ENCODE results near the gene RAD23B. TPM values are rescaled to one million over a fixed set of nuclear protein-coding genes. Genes with fewer than 3 reads are reported as not detected.

Gene RAD23B
- total RNA-seq, 1 experiment from 2014 or later = 114 TPM

- intact Hi-C loops (cut with micrococcal nuclease; ENCODE audit: unreplicated experiment) (no loop called here), in situ Hi-C loops (cut with HindIII; ENCODE audit: low pct_unique_long_range_greater_than_20kb, low sequenced_read_pairs) (no loop called here)
- ATAC-seq (no peak), DNase-seq (ENCODE audit: low read depth, low spot score) (no peak)
- BruUV-seq (replicated peaks) = TSS peak; percentile 59
- Histone ChIP-seq H3K36me3 (ENCODE audit: control insufficient read depth, insufficient read depth, low read length) (peaks cover 5% of the 10 kb centered on the region), H3K4me1 (ENCODE audit: control insufficient read depth, insufficient read depth, low read length) (peaks cover 27% of the 10 kb centered on the region), H3K27ac (ENCODE audit: low read length) (peak overlapping the region; percentile 92), H3K4me3 (ENCODE audit: low read depth in 2 of 2, low read length in 2 of 2) (peak overlapping the region; percentile 85 to 90), H3K9me3 (ENCODE audit: control insufficient read depth, insufficient read depth, low read depth, low read length) (no peaks in the 10 kb centered on the region), H3K27me3 (ENCODE audit: control insufficient read depth, insufficient read depth, low read length) (no peaks in the 10 kb centered on the region)
- CTCF ChIA-PET = no interaction called here
- TF ChIP-seq, protein P1, sequence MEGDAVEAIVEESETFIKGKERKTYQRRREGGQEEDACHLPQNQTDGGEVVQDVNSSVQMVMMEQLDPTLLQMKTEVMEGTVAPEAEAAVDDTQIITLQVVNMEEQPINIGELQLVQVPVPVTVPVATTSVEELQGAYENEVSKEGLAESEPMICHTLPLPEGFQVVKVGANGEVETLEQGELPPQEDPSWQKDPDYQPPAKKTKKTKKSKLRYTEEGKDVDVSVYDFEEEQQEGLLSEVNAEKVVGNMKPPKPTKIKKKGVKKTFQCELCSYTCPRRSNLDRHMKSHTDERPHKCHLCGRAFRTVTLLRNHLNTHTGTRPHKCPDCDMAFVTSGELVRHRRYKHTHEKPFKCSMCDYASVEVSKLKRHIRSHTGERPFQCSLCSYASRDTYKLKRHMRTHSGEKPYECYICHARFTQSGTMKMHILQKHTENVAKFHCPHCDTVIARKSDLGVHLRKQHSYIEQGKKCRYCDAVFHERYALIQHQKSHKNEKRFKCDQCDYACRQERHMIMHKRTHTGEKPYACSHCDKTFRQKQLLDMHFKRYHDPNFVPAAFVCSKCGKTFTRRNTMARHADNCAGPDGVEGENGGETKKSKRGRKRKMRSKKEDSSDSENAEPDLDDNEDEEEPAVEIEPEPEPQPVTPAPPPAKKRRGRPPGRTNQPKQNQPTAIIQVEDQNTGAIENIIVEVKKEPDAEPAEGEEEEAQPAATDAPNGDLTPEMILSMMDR (IDR thresholded peaks at IDR 0.05) = no peak
- no peak for TF ChIP-seq SIN3A (IDR thresholded peaks at IDR 0.05; ENCODE audit: borderline replicate concordance, insufficient read depth, low read depth, low read length)
- no peak for TF ChIP-seq TCF7L2 (IDR thresholded peaks at IDR 0.05; ENCODE audit: low read depth, low read length)
- no peak for TF ChIP-seq POLR2AphosphoS5 (IDR thresholded peaks at IDR 0.05; ENCODE audit: low read depth, low read length)
- TF ChIP-seq, protein P2, sequence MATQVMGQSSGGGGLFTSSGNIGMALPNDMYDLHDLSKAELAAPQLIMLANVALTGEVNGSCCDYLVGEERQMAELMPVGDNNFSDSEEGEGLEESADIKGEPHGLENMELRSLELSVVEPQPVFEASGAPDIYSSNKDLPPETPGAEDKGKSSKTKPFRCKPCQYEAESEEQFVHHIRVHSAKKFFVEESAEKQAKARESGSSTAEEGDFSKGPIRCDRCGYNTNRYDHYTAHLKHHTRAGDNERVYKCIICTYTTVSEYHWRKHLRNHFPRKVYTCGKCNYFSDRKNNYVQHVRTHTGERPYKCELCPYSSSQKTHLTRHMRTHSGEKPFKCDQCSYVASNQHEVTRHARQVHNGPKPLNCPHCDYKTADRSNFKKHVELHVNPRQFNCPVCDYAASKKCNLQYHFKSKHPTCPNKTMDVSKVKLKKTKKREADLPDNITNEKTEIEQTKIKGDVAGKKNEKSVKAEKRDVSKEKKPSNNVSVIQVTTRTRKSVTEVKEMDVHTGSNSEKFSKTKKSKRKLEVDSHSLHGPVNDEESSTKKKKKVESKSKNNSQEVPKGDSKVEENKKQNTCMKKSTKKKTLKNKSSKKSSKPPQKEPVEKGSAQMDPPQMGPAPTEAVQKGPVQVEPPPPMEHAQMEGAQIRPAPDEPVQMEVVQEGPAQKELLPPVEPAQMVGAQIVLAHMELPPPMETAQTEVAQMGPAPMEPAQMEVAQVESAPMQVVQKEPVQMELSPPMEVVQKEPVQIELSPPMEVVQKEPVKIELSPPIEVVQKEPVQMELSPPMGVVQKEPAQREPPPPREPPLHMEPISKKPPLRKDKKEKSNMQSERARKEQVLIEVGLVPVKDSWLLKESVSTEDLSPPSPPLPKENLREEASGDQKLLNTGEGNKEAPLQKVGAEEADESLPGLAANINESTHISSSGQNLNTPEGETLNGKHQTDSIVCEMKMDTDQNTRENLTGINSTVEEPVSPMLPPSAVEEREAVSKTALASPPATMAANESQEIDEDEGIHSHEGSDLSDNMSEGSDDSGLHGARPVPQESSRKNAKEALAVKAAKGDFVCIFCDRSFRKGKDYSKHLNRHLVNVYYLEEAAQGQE (IDR thresholded peaks at IDR 0.05; ENCODE audit: insufficient read depth in 1 of 2, low read depth in 2 of 2, low read length in 1 of 2) = no peak
- POLR2A ChIA-PET = no interaction called here
Measured at GRCh38 chr9:107285286-107285685, 2.2 kb downstream of the RAD23B start.

- H3K9me3 ChIP-seq (ENCODE audit: control insufficient read depth, insufficient read depth, low read depth, low read length) = no peaks in the 10 kb centered on the region
- peaks cover 5% of the 10 kb centered on the region for H3K36me3 ChIP-seq (ENCODE audit: control insufficient read depth, insufficient read depth, low read length)
- H3K27me3 ChIP-seq (ENCODE audit: control insufficient read depth, insufficient read depth, low read length) = no peaks in the 10 kb centered on the region
- ChIA-PET CTCF (no interaction called here), POLR2A (no interaction called here)
- peaks cover 27% of the 10 kb centered on the region for H3K4me1 ChIP-seq (ENCODE audit: control insufficient read depth, insufficient read depth, low read length)
- TF ChIP-seq, protein P2 (IDR thresholded peaks at IDR 0.05; ENCODE audit: insufficient read depth in 1 of 2, low read depth in 2 of 2, low read length in 1 of 2) = no peak
- TF ChIP-seq, protein P1 (IDR thresholded peaks at IDR 0.05) = no peak
- TF ChIP-seq TCF7L2 (IDR thresholded peaks at IDR 0.05; ENCODE audit: low read depth, low read length) = no peak
- TF ChIP-seq SIN3A (IDR thresholded peaks at IDR 0.05; ENCODE audit: borderline replicate concordance, insufficient read depth, low read depth, low read length) = no peak
- no peak for TF ChIP-seq POLR2AphosphoS5 (IDR thresholded peaks at IDR 0.05; ENCODE audit: low read depth, low read length)
- intact Hi-C loops (cut with micrococcal nuclease; ENCODE audit: unreplicated experiment) (no loop called here), in situ Hi-C loops (cut with HindIII; ENCODE audit: low pct_unique_long_range_greater_than_20kb, low sequenced_read_pairs) (no loop called here)
- DNase-seq (ENCODE audit: low read depth, low spot score) (no peak), ATAC-seq (no peak)
- H3K27ac ChIP-seq (ENCODE audit: low read length) = peak overlapping the region; percentile 44; the same call in 1 of the 2 replicates
- no TSS peak for BruUV-seq (replicated peaks)
- H3K4me3 ChIP-seq (ENCODE audit: low read depth in 2 of 2, low read length in 2 of 2) = peak overlapping the region; percentile 85 to 90
Measured at GRCh38 chr9:107286057-107286456, 3.0 kb downstream of the RAD23B start.
